HepG2 (cell line): ENCODE results near the gene MED23. TPM values are rescaled to one million over a fixed set of nuclear protein-coding genes. Genes with fewer than 3 reads are reported as not detected.
A peak's percentile ranks its signal among the peaks of the same experiment; 100 is the strongest.

Source experiments
- CHD4 ChIP-seq: fragments of 200-600 bp; sonication (generic); IDR thresholded peaks from 2 replicates; pipeline ENCODE4 v1.7.0; 2017; ENCODE audit warnings: mild to moderate bottlenecking, low read length, borderline replicate concordance
- DMTF1 ChIP-seq: sonication (generic); formaldehyde crosslinking; IDR thresholded peaks from 2 replicates; pipeline ENCODE4 v1.4.0; 2020; ENCODE audit warnings: mild to moderate bottlenecking, missing genetic modification reagents
- NR2F1 ChIP-seq, 2 experiments: fragments of 450-650 bp in 1 of 2; formaldehyde crosslinking in 1 of 2; IDR thresholded peaks; 2 replicates each; pipeline versions ENCODE4 v1.5.0 to v1.6.1; 2016 to 2020; ENCODE audit warnings: mild to moderate bottlenecking in 1 of 2, missing compliant biosample characterization in 1 of 2, missing genetic modification reagents in 1 of 2, moderate library complexity in 1 of 2
- NR2F2 ChIP-seq: IDR thresholded peaks from 2 replicates; pipeline ENCODE4 v1.6.1; 2012; ENCODE audit warnings: low read depth, inconsistent platforms, borderline replicate concordance
- PAXIP1 ChIP-seq: sonication (generic); formaldehyde crosslinking; conservative IDR thresholded peaks from 2 replicates; pipeline ENCODE4 v1.4.0; 2020; ENCODE audit warnings: mild to moderate bottlenecking, missing genetic modification reagents, moderate library complexity
- PHF20 ChIP-seq: sonication (generic); formaldehyde crosslinking; IDR thresholded peaks from 2 replicates; pipeline ENCODE4 v1.5.0; 2020; ENCODE audit warnings: mild to moderate bottlenecking, missing genetic modification reagents
- TBX2 ChIP-seq: sonication (generic); formaldehyde crosslinking; IDR thresholded peaks from 2 replicates; pipeline ENCODE4 v1.5.0; 2020; ENCODE audit warnings: missing genetic modification reagents, mild to moderate bottlenecking, borderline replicate concordance
- XBP1 ChIP-seq: sonication (generic); formaldehyde crosslinking; IDR thresholded peaks from 2 replicates; pipeline ENCODE4 v1.5.0; 2020; ENCODE audit warnings: missing genetic modification reagents
- YEATS4 ChIP-seq: sonication (generic); formaldehyde crosslinking; IDR thresholded peaks from 2 replicates; pipeline ENCODE4 v1.4.0; 2020; ENCODE audit warnings: missing genetic modification reagents, borderline replicate concordance
- ZBTB10 ChIP-seq: sonication (generic); formaldehyde crosslinking; IDR thresholded peaks from 2 replicates; pipeline ENCODE4 v1.4.0; 2020; ENCODE audit warnings: missing genetic modification reagents, borderline replicate concordance
- ZHX2 ChIP-seq, 2 experiments: sonication (generic) in 1 of 2; formaldehyde crosslinking in 1 of 2; IDR thresholded peaks; 2 replicates each; pipeline versions ENCODE4 v1.6.1 to v1.9.0; 2014 to 2022; ENCODE audit warnings: antibody characterized with exemption in 1 of 2, borderline replicate concordance in 1 of 2, inconsistent platforms in 1 of 2, low read depth in 1 of 2, missing genetic modification reagents in 1 of 2
- polyA plus RNA-seq, 8 experiments: library from polyadenylated mRNA; depleted of rRNA in 3 of 8; stranded (reverse) in 7 of 8; unstranded in 1 of 8; fragments of >200 nt; fragmentation: Illumina TruSeq in 4 of 8; extraction: Trizol in 4 of 8; gene quantifications; 2 replicates each; pipeline versions ENCODE4 v1.2.1 to v1.2.3, GENCODE V29; 2011 to 2016; ENCODE audit warnings: low read depth in 4 of 8, missing spikeins in 1 of 8, mixed read lengths in 1 of 8; ENCODE audit not compliant: insufficient read depth in 1 of 8
- total RNA-seq, 5 experiments: library from RNA; depleted of rRNA; stranded (reverse); fragments of >200 nt; fragmentation: Illumina TruSeq; extraction: Trizol; gene quantifications; 2 replicates each; pipeline ENCODE4 v1.2.3, GENCODE V29; 2016; ENCODE audit warnings: low read depth in 1 of 5

Gene MED23
- total and polyA plus RNA-seq, 2 of the 13 experiments (the other 11 are each of a cell fraction or from before 2014, with no cell fraction given), result 34.9 to 50.5 TPM

GRCh38 chr6:131635384-131636340 lies 7.6 kb upstream of the MED23 start (continued):
- TF ChIP-seq NR2F1 (CRISPR knock-in tag; IDR thresholded peaks at IDR 0.05), result no peak
- no peak for TF ChIP-seq PHF20
- TF ChIP-seq PAXIP1, result peak; percentile 70
- TF ChIP-seq YEATS4 (CRISPR knock-in tag), result peak; percentile 79
- TF ChIP-seq DMTF1, result no peak
- peak; percentile 87 for TF ChIP-seq TBX2 (CRISPR knock-in tag)
- TF ChIP-seq CHD4, result no peak
- TF ChIP-seq ZBTB10, result peak; percentile 84; the same call in 1 of the 2 replicates
- no peak for TF ChIP-seq ZHX2 (IDR thresholded peaks at IDR 0.05; ENCODE audit: low read depth)
- TF ChIP-seq ZHX2 (CRISPR knock-in tag; IDR thresholded peaks at IDR 0.05; ENCODE audit: borderline replicate concordance), result peak; percentile 85; the same call in 1 of the 2 replicates
- TF ChIP-seq XBP1 (CRISPR knock-in tag), result peak; percentile 64; the same call in 1 of the 2 replicates
- no peak for TF ChIP-seq NR2F2
